ENCODE data around the gene CCDC40.
A peak's percentile ranks its signal among the peaks of the same experiment; 100 is the strongest.

CCDC40 gene

GRCh38 chr17:80146121-80147034, 109.9 kb downstream of the CCDC40 start:
- peak; percentile 54 for DNase-seq

DNA sequence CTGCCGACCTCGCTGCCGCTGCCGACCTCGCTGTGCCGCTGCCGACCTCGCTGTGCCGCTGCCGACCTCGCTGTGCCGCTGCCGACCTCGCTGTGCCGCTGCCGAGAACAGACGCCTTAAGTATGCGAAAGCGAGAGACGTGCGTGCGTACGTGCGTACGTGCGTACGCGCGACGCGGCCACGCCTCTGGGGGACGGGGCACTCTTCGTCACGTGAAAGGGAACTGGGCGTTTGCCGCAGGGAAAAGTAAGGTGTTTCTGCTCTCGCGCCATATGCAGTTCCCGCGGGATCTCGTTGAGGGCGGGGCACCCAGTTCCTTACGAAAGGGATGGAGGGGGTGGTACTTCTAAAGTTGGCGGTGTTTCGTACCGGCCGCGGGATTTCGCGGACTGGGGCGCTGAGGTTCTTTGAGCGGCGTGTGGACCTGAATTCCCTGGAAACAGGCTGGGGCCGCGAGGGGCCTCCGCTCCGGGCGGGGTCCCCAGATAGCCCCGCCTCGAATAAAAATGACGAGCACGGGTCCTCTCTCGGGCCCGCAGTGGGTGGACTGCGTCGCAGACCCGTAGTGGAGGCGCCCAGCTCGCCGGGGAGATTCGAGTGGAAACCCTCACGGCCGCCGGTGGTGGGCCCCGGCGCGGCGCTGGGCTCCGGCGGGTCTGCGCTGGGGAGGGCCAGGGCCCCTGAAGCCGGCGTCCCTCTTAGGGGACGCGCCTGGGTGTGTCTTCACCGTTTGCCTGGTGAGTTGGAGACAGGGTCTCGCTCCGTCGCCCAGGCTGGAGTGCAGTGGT, 110.8 kb downstream of the CCDC40 start, which contains the start of gene EIF4A3:
Gene EIF4A3 (minus strand): TSS at position 94 of the 788 bp plus-strand sequence. CDS start 167 bp downstream, outside the sequence.
- peak; percentile 99 for DNase-seq

All from eye (tissue), 1 donor.